Bone marrow (tissue), 2 donors: Measurements from ENCODE around the gene ADAMTSL2.
"Not testable (repeated sequence)": the region's sequence is repeated elsewhere in the genome, so short reads cannot be mapped to it uniquely, and the experiment has no call there.

ENCODE experiments used
- DNase-seq, 2 donors: peaks; one replicate each; lab custom pipeline; 2025; lab: John Stamatoyannopoulos, UW

The ADAMTSL2 gene

GRCh38 chr9:133558191-133559126, 24.0 kb downstream of the ADAMTSL2 start:
- no peak for DNase-seq

GRCh38 chr9:133560311-133560710, 25.8 kb downstream of the ADAMTSL2 start:
- no peak for DNase-seq

GRCh38 chr9:133560944-133561343, 26.4 kb downstream of the ADAMTSL2 start:
- no peak for DNase-seq

- DNase-seq = no peak
Measured at GRCh38 chr9:133561976-133562554, 27.6 kb downstream of the ADAMTSL2 start.

GRCh38 chr9:133562611-133563290, 28.2 kb downstream of the ADAMTSL2 start:
- no peak for DNase-seq

- no peak for DNase-seq
Measured at GRCh38 chr9:133563291-133563796, 28.8 kb downstream of the ADAMTSL2 start.

GRCh38 chr9:133563814-133564213, 29.3 kb downstream of the ADAMTSL2 start:
- not testable (repeated sequence) for DNase-seq

GRCh38 chr9:133564451-133565116, 30.1 kb downstream of the ADAMTSL2 start:
- no peak for DNase-seq

- DNase-seq = no peak
Measured at GRCh38 chr9:133566382-133566781, 31.9 kb downstream of the ADAMTSL2 start.

GRCh38 chr9:133566817-133567216, 32.3 kb downstream of the ADAMTSL2 start:
- no peak for DNase-seq

- DNase-seq = no peak
Measured at GRCh38 chr9:133568186-133568585, 33.7 kb downstream of the ADAMTSL2 start.

- DNase-seq = no peak
Measured at GRCh38 chr9:133569121-133569785, 34.7 kb downstream of the ADAMTSL2 start.

- DNase-seq = no peak
Measured at GRCh38 chr9:133569891-133570690, 35.6 kb downstream of the ADAMTSL2 start.

- DNase-seq = no peak
Measured at GRCh38 chr9:133570691-133571080, 36.2 kb downstream of the ADAMTSL2 start.

- no peak for DNase-seq
Measured at GRCh38 chr9:133571391-133571890, 36.9 kb downstream of the ADAMTSL2 start.

GRCh38 chr9:133571896-133572595, 37.5 kb downstream of the ADAMTSL2 start:
- DNase-seq = no peak

- DNase-seq = no peak
Measured at GRCh38 chr9:133572821-133573361, 38.4 kb downstream of the ADAMTSL2 start.

- no peak for DNase-seq
Measured at GRCh38 chr9:133573791-133574515, 39.4 kb downstream of the ADAMTSL2 start.

- no peak for DNase-seq
Measured at GRCh38 chr9:133574771-133575170, 40.3 kb downstream of the ADAMTSL2 start.
